ENCODE results near the gene CMSS1.

CMSS1 gene

DNA sequence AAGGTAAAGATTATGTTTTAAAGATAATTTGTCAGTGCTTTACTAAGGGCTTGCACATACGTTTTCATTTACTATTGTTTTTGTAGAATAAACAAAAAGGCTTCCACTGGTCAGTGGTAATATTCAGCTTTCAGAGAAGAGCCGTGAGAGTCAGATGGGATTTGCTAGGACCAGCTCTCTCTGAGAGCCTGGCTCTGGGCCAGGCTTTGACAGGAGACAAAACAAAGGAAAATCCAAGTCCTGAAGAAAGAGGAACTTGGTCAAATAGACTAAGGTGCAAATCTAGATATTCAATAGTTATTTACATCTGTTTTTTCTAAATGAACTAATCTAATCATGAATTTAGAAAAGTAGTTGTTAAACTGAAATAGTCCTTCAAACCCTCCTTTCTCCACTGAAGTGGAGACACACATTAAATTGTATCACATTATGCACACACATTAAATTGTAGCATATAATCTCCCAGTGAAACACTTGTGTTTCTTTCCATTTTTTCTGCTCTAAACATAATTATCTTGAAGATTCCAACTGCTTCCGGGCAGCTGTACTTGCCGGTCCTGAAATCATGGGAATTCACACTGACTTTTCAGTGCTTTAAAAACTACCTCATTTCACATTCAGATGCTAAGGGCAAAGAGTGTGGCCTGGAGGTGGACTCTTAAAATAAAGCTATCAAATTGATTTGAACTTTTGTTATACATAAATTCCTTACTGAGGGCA lies 351.7 kb downstream of the CMSS1 start:
- Histone ChIP-seq H3K9ac (ENCODE audit: low read depth, low read length, poor library complexity, severe bottlenecking) (no peak overlapping the region), H2AFZ (ENCODE audit: low read length) (no peak overlapping the region), H3F3A (ENCODE audit: low read depth) (no peaks in the 10 kb centered on the region), H3K9me3 (ENCODE audit: insufficient read depth, low read depth, low read length) (no peaks in the 10 kb centered on the region), H3K9me2 (replicated peaks; ENCODE audit: low read depth, low read length) (no peaks in the 10 kb centered on the region), H3K4me1 (ENCODE audit: insufficient read depth, low read length, poor library complexity, severe bottlenecking) (no peaks in the 10 kb centered on the region), H3K27me3 (ENCODE audit: insufficient read depth, low read length, poor library complexity, severe bottlenecking) (no peaks in the 10 kb centered on the region), H4K20me1 (ENCODE audit: insufficient read depth, low read length, poor library complexity, severe bottlenecking) (no peaks in the 10 kb centered on the region), H3K36me3 (ENCODE audit: insufficient read depth, low read length) (peaks cover 10% of the 10 kb centered on the region; the same call in 1 of the 2 replicates), H3K4me3 (ENCODE audit: low read length, poor library complexity, severe bottlenecking) (no peak overlapping the region), H3K79me2 (ENCODE audit: insufficient read depth, low read length) (no peaks in the 10 kb centered on the region), H3K4me2 (ENCODE audit: low read depth, low read length, poor library complexity, severe bottlenecking) (no peak overlapping the region)
- no peak for TF ChIP-seq EZH2phosphoT487 (IDR thresholded peaks at IDR 0.05; ENCODE audit: borderline replicate concordance)
- TF ChIP-seq, protein P1, sequence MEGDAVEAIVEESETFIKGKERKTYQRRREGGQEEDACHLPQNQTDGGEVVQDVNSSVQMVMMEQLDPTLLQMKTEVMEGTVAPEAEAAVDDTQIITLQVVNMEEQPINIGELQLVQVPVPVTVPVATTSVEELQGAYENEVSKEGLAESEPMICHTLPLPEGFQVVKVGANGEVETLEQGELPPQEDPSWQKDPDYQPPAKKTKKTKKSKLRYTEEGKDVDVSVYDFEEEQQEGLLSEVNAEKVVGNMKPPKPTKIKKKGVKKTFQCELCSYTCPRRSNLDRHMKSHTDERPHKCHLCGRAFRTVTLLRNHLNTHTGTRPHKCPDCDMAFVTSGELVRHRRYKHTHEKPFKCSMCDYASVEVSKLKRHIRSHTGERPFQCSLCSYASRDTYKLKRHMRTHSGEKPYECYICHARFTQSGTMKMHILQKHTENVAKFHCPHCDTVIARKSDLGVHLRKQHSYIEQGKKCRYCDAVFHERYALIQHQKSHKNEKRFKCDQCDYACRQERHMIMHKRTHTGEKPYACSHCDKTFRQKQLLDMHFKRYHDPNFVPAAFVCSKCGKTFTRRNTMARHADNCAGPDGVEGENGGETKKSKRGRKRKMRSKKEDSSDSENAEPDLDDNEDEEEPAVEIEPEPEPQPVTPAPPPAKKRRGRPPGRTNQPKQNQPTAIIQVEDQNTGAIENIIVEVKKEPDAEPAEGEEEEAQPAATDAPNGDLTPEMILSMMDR (conservative IDR thresholded peaks at IDR 0.05; ENCODE audit: low read length): no peak

DNA sequence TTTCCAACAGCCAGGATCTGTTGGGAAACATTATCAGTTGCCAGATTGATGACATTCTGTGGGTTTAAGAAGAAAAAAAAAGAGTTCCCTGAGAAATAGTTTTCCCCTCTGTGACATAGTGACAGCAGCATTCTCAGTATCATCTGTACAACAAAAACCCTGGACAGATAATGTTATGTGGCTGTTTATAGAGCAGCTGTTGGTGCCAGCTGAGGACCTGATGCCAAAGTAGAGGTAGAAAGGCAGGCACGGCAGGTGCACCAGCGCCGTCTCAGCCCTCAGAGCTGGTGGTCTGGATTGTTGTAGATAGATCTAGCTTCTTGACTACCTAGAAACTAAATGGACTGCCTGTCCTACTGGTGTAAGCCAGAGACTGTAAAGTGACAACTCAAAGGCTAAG lies 352.8 kb downstream of the CMSS1 start:
- H3K36me3 ChIP-seq (ENCODE audit: insufficient read depth, low read length): peaks cover 10% of the 10 kb centered on the region; the same call in 1 of the 2 replicates
- H3K4me3 ChIP-seq (ENCODE audit: low read length, poor library complexity, severe bottlenecking): no peak overlapping the region
- no peaks in the 10 kb centered on the region for H4K20me1 ChIP-seq (ENCODE audit: insufficient read depth, low read length, poor library complexity, severe bottlenecking)
- H3K9ac ChIP-seq (ENCODE audit: low read depth, low read length, poor library complexity, severe bottlenecking): no peak overlapping the region
- H3K9me3 ChIP-seq (ENCODE audit: insufficient read depth, low read depth, low read length): no peaks in the 10 kb centered on the region
- H3F3A ChIP-seq (ENCODE audit: low read depth): no peaks in the 10 kb centered on the region
- H3K4me1 ChIP-seq (ENCODE audit: insufficient read depth, low read length, poor library complexity, severe bottlenecking): no peaks in the 10 kb centered on the region
- no peak for TF ChIP-seq EZH2phosphoT487 (IDR thresholded peaks at IDR 0.05; ENCODE audit: borderline replicate concordance)
- TF ChIP-seq, protein P1 (conservative IDR thresholded peaks at IDR 0.05; ENCODE audit: low read length): no peak
- H3K79me2 ChIP-seq (ENCODE audit: insufficient read depth, low read length): no peaks in the 10 kb centered on the region
- H3K9me2 ChIP-seq (replicated peaks; ENCODE audit: low read depth, low read length): no peaks in the 10 kb centered on the region
- no peak overlapping the region for H2AFZ ChIP-seq (ENCODE audit: low read length)
- H3K27me3 ChIP-seq (ENCODE audit: insufficient read depth, low read length, poor library complexity, severe bottlenecking): no peaks in the 10 kb centered on the region
- no peak overlapping the region for H3K4me2 ChIP-seq (ENCODE audit: low read depth, low read length, poor library complexity, severe bottlenecking)

DNA sequence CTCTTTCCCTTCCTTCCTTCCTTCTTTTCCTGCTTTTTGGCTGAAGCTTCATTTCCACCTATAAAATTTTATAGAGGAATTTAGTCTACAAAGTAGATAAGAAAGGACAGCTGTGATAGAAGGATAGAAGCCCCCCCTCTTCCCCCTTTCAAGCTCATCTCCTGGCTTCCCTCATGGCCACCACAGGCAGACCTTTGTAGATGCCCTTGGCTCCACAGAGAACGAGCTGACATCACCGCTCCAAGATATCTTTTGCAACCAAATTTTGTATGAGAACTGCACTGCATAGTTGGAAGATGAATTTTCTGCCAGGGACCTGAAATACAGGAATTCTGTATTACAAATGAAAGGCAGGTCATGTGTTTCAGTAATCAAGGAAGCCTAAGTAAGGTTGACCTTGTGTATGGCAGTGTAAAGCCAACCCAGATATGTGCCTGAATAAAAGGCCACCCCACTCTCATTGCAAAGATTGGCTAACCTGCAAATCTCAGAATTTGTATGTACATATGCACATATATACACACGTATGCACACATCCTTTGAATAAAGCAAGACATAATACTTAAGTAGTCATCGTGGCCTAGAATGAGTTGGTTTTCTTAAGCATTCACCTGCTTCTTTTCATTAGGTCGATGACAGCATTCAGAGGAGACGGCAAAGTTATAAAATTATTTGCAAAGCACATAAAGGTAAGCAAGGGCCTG lies 353.7 kb downstream of the CMSS1 start:
- no peaks in the 10 kb centered on the region for H3K9me3 ChIP-seq (ENCODE audit: insufficient read depth, low read depth, low read length)
- H3K27me3 ChIP-seq (ENCODE audit: insufficient read depth, low read length, poor library complexity, severe bottlenecking): no peaks in the 10 kb centered on the region
- no peak overlapping the region for H3K4me2 ChIP-seq (ENCODE audit: low read depth, low read length, poor library complexity, severe bottlenecking)
- H3F3A ChIP-seq (ENCODE audit: low read depth): no peaks in the 10 kb centered on the region
- H3K79me2 ChIP-seq (ENCODE audit: insufficient read depth, low read length): no peaks in the 10 kb centered on the region
- no peak for TF ChIP-seq EZH2phosphoT487 (IDR thresholded peaks at IDR 0.05; ENCODE audit: borderline replicate concordance)
- TF ChIP-seq, protein P1 (conservative IDR thresholded peaks at IDR 0.05; ENCODE audit: low read length): no peak
- peaks cover 10% of the 10 kb centered on the region; the same call in 1 of the 2 replicates for H3K36me3 ChIP-seq (ENCODE audit: insufficient read depth, low read length)
- H4K20me1 ChIP-seq (ENCODE audit: insufficient read depth, low read length, poor library complexity, severe bottlenecking): no peaks in the 10 kb centered on the region
- H3K9me2 ChIP-seq (replicated peaks; ENCODE audit: low read depth, low read length): no peaks in the 10 kb centered on the region
- no peak overlapping the region for H3K9ac ChIP-seq (ENCODE audit: low read depth, low read length, poor library complexity, severe bottlenecking)
- no peaks in the 10 kb centered on the region for H3K4me1 ChIP-seq (ENCODE audit: insufficient read depth, low read length, poor library complexity, severe bottlenecking)
- H3K4me3 ChIP-seq (ENCODE audit: low read length, poor library complexity, severe bottlenecking): no peak overlapping the region
- H2AFZ ChIP-seq (ENCODE audit: low read length): no peak overlapping the region

All from Loucy (cell line).